BJ (cell line): Measurements from ENCODE around the gene RUFY3. TPM values are rescaled to one million over a fixed set of nuclear protein-coding genes. Genes with fewer than 3 reads are reported as not detected.

Experiments
- CTCF ChIA-PET: fragments of 350-600 bp; formaldehyde crosslinking; extraction: SDS; loops from one replicate; lab custom pipeline; 2021; ENCODE audit warnings: antibody characterized with exemption, inconsistent platforms; lab: Yijun Ruan, JAX
- POLR2A ChIA-PET: fragments of 300-600 bp; sonication (Branson Sonifier 250); formaldehyde crosslinking; extraction: SDS; loops from one replicate; lab custom pipeline; 2021; ENCODE audit warnings: antibody characterized with exemption; lab: Charles Lee
- DNase-seq: peaks from one replicate; pipeline ENCODE4 v3.0.0-alpha.2; 2011; ENCODE audit warnings: low read depth
- H3K27me3 ChIP-seq: 2 replicates; pipeline ENCODE4 v1.6.0; 2011; ENCODE audit warnings: low read length; ENCODE audit not compliant: control insufficient read depth, insufficient read depth
- H3K36me3 ChIP-seq: 2 replicates; pipeline ENCODE4 v1.5.1; 2011; ENCODE audit warnings: low read length; ENCODE audit not compliant: control insufficient read depth, insufficient read depth
- H3K4me3 ChIP-seq: 2 replicates; pipeline ENCODE4 v1.5.1; 2011; ENCODE audit warnings: low read depth, mild to moderate bottlenecking, control low read depth, low read length
- CTCF ChIP-seq: IDR thresholded peaks from 2 replicates; pipeline ENCODE4 v1.5.1; 2011; ENCODE audit warnings: low read depth, mild to moderate bottlenecking, control low read depth, inconsistent platforms, low read length, moderate library complexity; ENCODE audit not compliant: insufficient read depth
- polyA minus RNA-seq: library from RNA; depleted of rRNA, polyadenylated mRNA; stranded (reverse); fragments of >200 nt; gene quantifications from 2 replicates; pipeline ENCODE4 v1.2.3, GENCODE V29; 2011; rRNA and poly(A)+ RNA removed
- polyA plus RNA-seq: library from polyadenylated mRNA; depleted of rRNA; stranded (reverse); fragments of >200 nt; gene quantifications from 2 replicates; pipeline ENCODE4 v1.2.3, GENCODE V29; 2011; rRNA removed

The RUFY3 gene
- polyA plus RNA-seq (22.8 and 32.6 TPM in 2 replicates), polyA minus RNA-seq (13.4 and 14.5 TPM in 2 replicates)

- no peak for TF ChIP-seq CTCF
- peak within 1 kb of the TSS; percentile 56 for H3K4me3 ChIP-seq
- ChIA-PET POLR2A (interaction anchor here (0.6 kb wide), 4 partner anchors 51 to 1684 kb away, joined by 3 to 7 read pairs (median 4); no protein-coding TSS in a partner anchor), CTCF (interaction anchor here (0.5 to 1.5 kb wide), 6 partner anchors 8 to 990 kb away, joined by 4 to 6 read pairs (median 4); no protein-coding TSS in a partner anchor)
- peak; percentile 85 for DNase-seq
- no peaks in the 10 kb centered on the region for H3K27me3 ChIP-seq
- peaks cover 2% of the 10 kb centered on the region; the same call in 1 of the 2 replicates for H3K36me3 ChIP-seq
These were observed at the start of gene RUFY3 for GRCh38 chr4:70721747-70722146. RUFY3 (plus strand) TSS chr4:70721964; CDS start chr4:70722574, 610 bp downstream.

GRCh38 chr4:70674191-70674590 lies 47.6 kb upstream of the RUFY3 start:
- CTCF ChIA-PET, result interaction anchor here (1.3 kb wide), 1 partner anchor 13 kb away, joined by 5 read pairs; no protein-coding TSS in a partner anchor
- POLR2A ChIA-PET, result no interaction called here
- H3K4me3 ChIP-seq, result no peak overlapping the region
- TF ChIP-seq CTCF, result no peak
- H3K36me3 ChIP-seq, result no peaks in the 10 kb centered on the region
- no peak for DNase-seq
- no peaks in the 10 kb centered on the region for H3K27me3 ChIP-seq

- Histone ChIP-seq H3K4me3 (no peak overlapping the region), H3K36me3 (no peaks in the 10 kb centered on the region), H3K27me3 (no peaks in the 10 kb centered on the region)
- no peak for TF ChIP-seq CTCF
- POLR2A ChIA-PET, result no interaction called here
- CTCF ChIA-PET, result interaction anchor here (1.3 kb wide), 1 partner anchor 13 kb away, joined by 5 read pairs; no protein-coding TSS in a partner anchor
- DNase-seq, result no peak
These were observed 47.0 kb upstream of the RUFY3 start for GRCh38 chr4:70674731-70675130.

- TF ChIP-seq CTCF, result no peak
- DNase-seq, result no peak
- Histone ChIP-seq H3K36me3 (no peaks in the 10 kb centered on the region), H3K4me3 (no peak overlapping the region), H3K27me3 (no peaks in the 10 kb centered on the region)
- CTCF ChIA-PET, result interaction anchor here (1.1 kb wide), 1 partner anchor 12 kb away, joined by 5 read pairs; the partner anchor contains the start of gene UTP3
- POLR2A ChIA-PET, result no interaction called here
These were observed 45.1 kb upstream of the RUFY3 start for GRCh38 chr4:70676554-70677090.

GRCh38 chr4:70678383-70678999 lies 43.3 kb upstream of the RUFY3 start:
- Histone ChIP-seq H3K36me3 (no peaks in the 10 kb centered on the region), H3K27me3 (no peaks in the 10 kb centered on the region), H3K4me3 (no peak overlapping the region)
- CTCF ChIA-PET, result interaction anchor here (1.5 kb wide), 1 partner anchor 9 kb away, joined by 4 read pairs; no protein-coding TSS in a partner anchor
- POLR2A ChIA-PET, result no interaction called here
- DNase-seq, result no peak
- no peak for TF ChIP-seq CTCF
